ENCODE results near the gene KRT4.

KRT4 gene

GRCh38 chr12:52811191-52812072 is 2.5 kb downstream of the KRT4 start:
- no peak for TF ChIP-seq CTCF (IDR thresholded peaks at IDR 0.05)
- H3K4me2 ChIP-seq (ENCODE audit: low read length): no peak overlapping the region
- H3K9me3 ChIP-seq (ENCODE audit: control insufficient read depth, low read length): no peaks in the 10 kb centered on the region
- no peak overlapping the region for H3K4me3 ChIP-seq (ENCODE audit: low read depth, low read length)
- H3K27me3 ChIP-seq (ENCODE audit: control insufficient read depth, insufficient read depth, low read length): no peaks in the 10 kb centered on the region
- H3K9ac ChIP-seq: no peak overlapping the region
- H3K36me3 ChIP-seq (ENCODE audit: control insufficient read depth, insufficient read depth, low read length): no peaks in the 10 kb centered on the region
- H3K4me1 ChIP-seq: no peaks in the 10 kb centered on the region
- H3K79me2 ChIP-seq: no peaks in the 10 kb centered on the region
- H2AFZ ChIP-seq: no peak overlapping the region
- H3K27ac ChIP-seq: no peak overlapping the region

- H3K4me3 ChIP-seq (ENCODE audit: low read depth, low read length): no peak overlapping the region
- H3K4me2 ChIP-seq (ENCODE audit: low read length): no peak overlapping the region
- no peaks in the 10 kb centered on the region for H3K36me3 ChIP-seq (ENCODE audit: control insufficient read depth, insufficient read depth, low read length)
- TF ChIP-seq CTCF (IDR thresholded peaks at IDR 0.05): no peak
- H3K27me3 ChIP-seq (ENCODE audit: control insufficient read depth, insufficient read depth, low read length): no peaks in the 10 kb centered on the region
- H3K79me2 ChIP-seq: no peaks in the 10 kb centered on the region
- no peak overlapping the region for H3K27ac ChIP-seq
- H3K9ac ChIP-seq: no peak overlapping the region
- no peak overlapping the region for H2AFZ ChIP-seq
- H3K9me3 ChIP-seq (ENCODE audit: control insufficient read depth, low read length): no peaks in the 10 kb centered on the region
- H3K4me1 ChIP-seq: no peaks in the 10 kb centered on the region
Observed at GRCh38 chr12:52810554-52810953, 3.4 kb downstream of the KRT4 start.

- no peaks in the 10 kb centered on the region for H3K36me3 ChIP-seq (ENCODE audit: control insufficient read depth, insufficient read depth, low read length)
- H3K4me2 ChIP-seq (ENCODE audit: low read length): no peak overlapping the region
- H3K9me3 ChIP-seq (ENCODE audit: control insufficient read depth, low read length): no peaks in the 10 kb centered on the region
- no peak overlapping the region for H3K9ac ChIP-seq
- no peak overlapping the region for H3K27ac ChIP-seq
- H2AFZ ChIP-seq: no peak overlapping the region
- no peaks in the 10 kb centered on the region for H3K79me2 ChIP-seq
- no peak for TF ChIP-seq CTCF (IDR thresholded peaks at IDR 0.05)
- H3K4me1 ChIP-seq: no peaks in the 10 kb centered on the region
- no peaks in the 10 kb centered on the region for H3K27me3 ChIP-seq (ENCODE audit: control insufficient read depth, insufficient read depth, low read length)
- no peak overlapping the region for H3K4me3 ChIP-seq (ENCODE audit: low read depth, low read length)
Observed at GRCh38 chr12:52809166-52809565, 4.8 kb downstream of the KRT4 start.

- Histone ChIP-seq H2AFZ (no peak overlapping the region), H3K27me3 (ENCODE audit: control insufficient read depth, insufficient read depth, low read length) (no peaks in the 10 kb centered on the region), H3K79me2 (no peaks in the 10 kb centered on the region), H3K4me1 (no peaks in the 10 kb centered on the region), H3K9me3 (ENCODE audit: control insufficient read depth, low read length) (no peaks in the 10 kb centered on the region), H3K36me3 (ENCODE audit: control insufficient read depth, insufficient read depth, low read length) (no peaks in the 10 kb centered on the region), H3K27ac (no peak overlapping the region), H3K4me2 (ENCODE audit: low read length) (no peak overlapping the region), H3K4me3 (ENCODE audit: low read depth, low read length) (no peak overlapping the region), H3K9ac (no peak overlapping the region)
- no peak for TF ChIP-seq CTCF (IDR thresholded peaks at IDR 0.05)
Observed at GRCh38 chr12:52808573-52809160, 5.2 kb downstream of the KRT4 start.
